Prostate gland (tissue), 2 donors: ENCODE results near the gene SLC5A9. TPM values are rescaled to one million over a fixed set of nuclear protein-coding genes. Genes with fewer than 3 reads are reported as not detected.

Experiments used
- DNase-seq: peaks from one replicate; pipeline ENCODE4 v3.0.0-alpha.2; 2019; ENCODE audit warnings: low spot score
- H3K27ac ChIP-seq, 2 donors: fragments of 200-600 bp; sonication (generic); 2 replicates each; pipeline ENCODE4 v1.5.1; 2017 to 2019
- H3K27me3 ChIP-seq: fragments of 200-600 bp; sonication (generic); replicated peaks from 2 replicates; pipeline ENCODE4 v1.5.1; 2019; ENCODE audit not compliant: insufficient read depth
- H3K36me3 ChIP-seq, 2 donors: fragments of 200-600 bp; sonication (generic); 1 replicate in 1 of 2; 2 replicates in 1 of 2; pipeline versions ENCODE4 v1.5.1 to v1.8.1; 2017 to 2019
- H3K4me1 ChIP-seq: fragments of 200-600 bp; sonication (generic); replicated peaks from 2 replicates; pipeline ENCODE4 v1.5.1; 2019
- H3K4me3 ChIP-seq, 2 donors: fragments of 200-600 bp; sonication (generic); 2 replicates each; pipeline ENCODE4 v1.5.1; 2017 to 2019
- H3K9me3 ChIP-seq: fragments of 200-600 bp; sonication (generic); 2 replicates; pipeline ENCODE4 v1.5.1; 2017
- CTCF ChIP-seq, 4 experiments: fragments of 200-600 bp in 2 of 4; fragments of 450-650 bp in 2 of 4; sonication (generic) in 2 of 4; IDR thresholded peaks; 1 replicate in 3 of 4; 2 replicates in 1 of 4; pipeline ENCODE4 v1.5.1; 2016 to 2019; ENCODE audit warnings: antibody characterized with exemption in 4 of 4, mild to moderate bottlenecking in 2 of 4, moderate library complexity in 2 of 4
- POLR2A ChIP-seq: fragments of 450-650 bp; IDR thresholded peaks from one replicate; pipeline ENCODE4 v1.6.1; 2016; ENCODE audit warnings: antibody characterized with exemption, mild to moderate bottlenecking
- POLR2AphosphoS5 ChIP-seq: sonication (generic); formaldehyde crosslinking; IDR thresholded peaks from one replicate; pipeline ENCODE4 v1.6.1; 2017; ENCODE audit warnings: antibody characterized with exemption
- WGBS: methylation state at CpG from one replicate; pipeline ENCODE4 v1.1.5; 2018; 5-methylcytosine and 5-hydroxymethylcytosine counted together
- intact Hi-C: fragments of 100-400 bp; cut with DNase I; formaldehyde crosslinking; loops from one replicate; pipeline ENCODE4 v1.14.2; 2022
- total RNA-seq, 2 donors: library from RNA; depleted of rRNA; stranded (reverse); fragments of >200 nt; gene quantifications; one replicate each; pipeline ENCODE4 v1.1.0, GENCODE V29; 2016

The SLC5A9 gene
- total RNA-seq, 2 donors from 2014 or later: not detected

GRCh38 chr1:48203287-48203900, 19.1 kb upstream of the SLC5A9 start:
- 59% methylated on average over 3 of the region's 3 CpGs for WGBS
- Histone ChIP-seq H3K9me3 (no peaks in the 10 kb centered on the region), H3K4me1 (no peaks in the 10 kb centered on the region), H3K27ac (no peak overlapping the region), H3K4me3 (no peak overlapping the region), H3K36me3 (no peaks in the 10 kb centered on the region), H3K27me3 (no peaks in the 10 kb centered on the region)
- TF ChIP-seq POLR2A: no peak
- TF ChIP-seq CTCF (IDR thresholded peaks at IDR 0.05): peak in 3 of 4 experiments; percentile 41 to 63 (median 54)
- intact Hi-C loops: loop anchor here (2.0 kb wide), 2 partner anchors 93 to 465 kb away; no protein-coding TSS in a partner anchor
- no peak for DNase-seq

DNA sequence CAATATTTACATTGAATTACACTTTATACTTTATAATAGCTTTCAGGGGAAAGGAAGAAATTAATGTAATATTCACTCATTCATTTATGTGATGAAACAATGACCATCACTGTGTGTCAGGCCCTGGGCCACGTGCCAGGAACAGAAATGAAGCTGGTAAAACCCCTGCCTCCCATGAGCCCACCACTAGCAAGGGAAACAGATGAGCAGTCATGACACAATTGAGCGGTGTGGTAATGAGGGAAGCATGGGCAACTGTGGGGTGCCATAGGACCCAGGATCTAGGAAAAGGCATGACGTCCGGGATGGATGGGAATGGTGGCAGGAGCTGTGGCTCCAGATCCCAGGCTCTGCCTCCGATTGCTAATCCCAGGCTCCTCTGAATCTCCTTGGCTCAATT, 17.0 kb upstream of the SLC5A9 start:
- H3K4me1 ChIP-seq: no peaks in the 10 kb centered on the region
- no peaks in the 10 kb centered on the region for H3K9me3 ChIP-seq
- no peak overlapping the region for H3K27ac ChIP-seq
- 86% methylated on average over 5 of the region's 5 CpGs for WGBS
- no peak overlapping the region for H3K4me3 ChIP-seq
- TF ChIP-seq POLR2A (no peak), CTCF (IDR thresholded peaks at IDR 0.05) (no peak), POLR2AphosphoS5 (no peak)
- DNase-seq: no peak
- H3K27me3 ChIP-seq: no peaks in the 10 kb centered on the region
- intact Hi-C loops: no loop called here
- no peaks in the 10 kb centered on the region for H3K36me3 ChIP-seq

DNA sequence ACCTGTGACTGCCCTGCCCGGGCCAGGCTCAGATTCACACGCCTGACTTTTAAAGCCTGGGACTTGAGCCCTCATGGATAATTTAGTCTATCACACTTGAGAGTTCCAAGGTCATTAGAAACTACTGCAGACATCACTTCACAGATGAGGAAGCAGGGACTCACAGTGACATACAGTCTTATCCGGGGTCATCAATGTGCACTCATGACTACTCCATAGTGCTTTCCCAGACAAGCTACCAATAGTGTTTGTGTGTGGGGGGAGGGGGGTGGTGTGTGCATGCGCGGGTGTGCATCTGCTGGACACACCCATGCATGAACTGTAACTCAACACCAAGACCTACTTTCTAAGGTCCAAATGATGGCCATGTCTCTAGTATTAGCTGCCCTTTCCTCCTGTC, 16.1 kb upstream of the SLC5A9 start:
- Histone ChIP-seq H3K4me3 (no peak overlapping the region), H3K27ac (no peak overlapping the region), H3K27me3 (no peaks in the 10 kb centered on the region), H3K9me3 (no peaks in the 10 kb centered on the region), H3K4me1 (no peaks in the 10 kb centered on the region), H3K36me3 (no peaks in the 10 kb centered on the region)
- no peak for TF ChIP-seq CTCF (IDR thresholded peaks at IDR 0.05)
- no peak for TF ChIP-seq POLR2AphosphoS5
- TF ChIP-seq POLR2A: no peak
- WGBS: 71% methylated on average over 5 of the region's 5 CpGs
- intact Hi-C loops: no loop called here
- DNase-seq: no peak

GRCh38 chr1:48207131-48207530, 15.4 kb upstream of the SLC5A9 start:
- Histone ChIP-seq H3K36me3 (no peaks in the 10 kb centered on the region), H3K9me3 (no peaks in the 10 kb centered on the region), H3K27ac (no peak overlapping the region), H3K4me3 (no peak overlapping the region), H3K4me1 (no peaks in the 10 kb centered on the region), H3K27me3 (no peaks in the 10 kb centered on the region)
- TF ChIP-seq CTCF (IDR thresholded peaks at IDR 0.05) (no peak), POLR2A (no peak), POLR2AphosphoS5 (no peak)
- 64% methylated on average over 2 of the region's 3 CpGs for WGBS
- no peak for DNase-seq
- intact Hi-C loops: no loop called here

GRCh38 chr1:48207536-48208075, 14.9 kb upstream of the SLC5A9 start:
- Histone ChIP-seq H3K4me1 (no peaks in the 10 kb centered on the region), H3K27ac (no peak overlapping the region), H3K36me3 (no peaks in the 10 kb centered on the region), H3K4me3 (no peak overlapping the region), H3K9me3 (no peaks in the 10 kb centered on the region), H3K27me3 (no peaks in the 10 kb centered on the region)
- WGBS: 95% methylated on average over 3 of the region's 3 CpGs
- TF ChIP-seq POLR2A: no peak
- TF ChIP-seq CTCF (IDR thresholded peaks at IDR 0.05): no peak
- no peak for TF ChIP-seq POLR2AphosphoS5
- intact Hi-C loops: no loop called here
- DNase-seq: no peak
